SKM-1 treated with dmso at 0.1 percent for 144 hours (cell line): ENCODE data around the gene MAP7D1.

ENCODE experiments used
- DNase-seq: peaks from one replicate; lab custom pipeline; 2025; ENCODE audit not compliant: unreplicated experiment; lab: John Stamatoyannopoulos, UW

The MAP7D1 gene

GRCh38 chr1:36155408-36156328 is at the start of gene MAP7D1:
Gene MAP7D1, plus strand, starts transcription at chr1:36156160. Its CDS starts 258 bp downstream, at chr1:36156418.
- DNase-seq = peak; percentile 67

GRCh38 chr1:36106269-36106668 is 49.7 kb upstream of the MAP7D1 start:
- DNase-seq = no peak

- no peak for DNase-seq
These were observed 48.6 kb upstream of the MAP7D1 start for GRCh38 chr1:36107394-36107793.

GRCh38 chr1:36108314-36108713 is 47.6 kb upstream of the MAP7D1 start:
- DNase-seq = no peak

GRCh38 chr1:36109041-36109679 is 46.8 kb upstream of the MAP7D1 start:
- DNase-seq = peak; percentile 46

GRCh38 chr1:36111151-36111550 is 44.8 kb upstream of the MAP7D1 start:
- no peak for DNase-seq

GRCh38 chr1:36112823-36113222 is 43.1 kb upstream of the MAP7D1 start:
- DNase-seq = no peak

- DNase-seq = no peak
These were observed 41.6 kb upstream of the MAP7D1 start for GRCh38 chr1:36114371-36114770.

GRCh38 chr1:36115200-36115669 is 40.7 kb upstream of the MAP7D1 start:
- DNase-seq = no peak

- peak; percentile 66 for DNase-seq
These were observed 40.0 kb upstream of the MAP7D1 start for GRCh38 chr1:36115931-36116330.

- no peak for DNase-seq
These were observed 39.1 kb upstream of the MAP7D1 start for GRCh38 chr1:36116901-36117300.

- DNase-seq = no peak
These were observed 37.3 kb upstream of the MAP7D1 start for GRCh38 chr1:36118447-36119204.

GRCh38 chr1:36119456-36119855 is 36.5 kb upstream of the MAP7D1 start:
- no peak for DNase-seq

- no peak for DNase-seq
These were observed 33.6 kb upstream of the MAP7D1 start for GRCh38 chr1:36122062-36123030.

GRCh38 chr1:36123356-36123755 is 32.6 kb upstream of the MAP7D1 start:
- peak; percentile 50 for DNase-seq

GRCh38 chr1:36124404-36125128 is 31.4 kb upstream of the MAP7D1 start:
- DNase-seq = no peak

- no peak for DNase-seq
These were observed 30.6 kb upstream of the MAP7D1 start, which contains the start of gene COL8A2 for GRCh38 chr1:36125129-36125991. Gene COL8A2, minus strand, starts transcription at chr1:36125222. Its CDS starts 24,980 bp downstream, at chr1:36100242.

GRCh38 chr1:36126005-36126716 is 29.8 kb upstream of the MAP7D1 start:
- no peak for DNase-seq
